ENCODE data around the gene TET1.
"Not testable (repeated sequence)": the region's sequence is repeated elsewhere in the genome, so short reads cannot be mapped to it uniquely, and the experiment has no call there.

Gene TET1

DNA sequence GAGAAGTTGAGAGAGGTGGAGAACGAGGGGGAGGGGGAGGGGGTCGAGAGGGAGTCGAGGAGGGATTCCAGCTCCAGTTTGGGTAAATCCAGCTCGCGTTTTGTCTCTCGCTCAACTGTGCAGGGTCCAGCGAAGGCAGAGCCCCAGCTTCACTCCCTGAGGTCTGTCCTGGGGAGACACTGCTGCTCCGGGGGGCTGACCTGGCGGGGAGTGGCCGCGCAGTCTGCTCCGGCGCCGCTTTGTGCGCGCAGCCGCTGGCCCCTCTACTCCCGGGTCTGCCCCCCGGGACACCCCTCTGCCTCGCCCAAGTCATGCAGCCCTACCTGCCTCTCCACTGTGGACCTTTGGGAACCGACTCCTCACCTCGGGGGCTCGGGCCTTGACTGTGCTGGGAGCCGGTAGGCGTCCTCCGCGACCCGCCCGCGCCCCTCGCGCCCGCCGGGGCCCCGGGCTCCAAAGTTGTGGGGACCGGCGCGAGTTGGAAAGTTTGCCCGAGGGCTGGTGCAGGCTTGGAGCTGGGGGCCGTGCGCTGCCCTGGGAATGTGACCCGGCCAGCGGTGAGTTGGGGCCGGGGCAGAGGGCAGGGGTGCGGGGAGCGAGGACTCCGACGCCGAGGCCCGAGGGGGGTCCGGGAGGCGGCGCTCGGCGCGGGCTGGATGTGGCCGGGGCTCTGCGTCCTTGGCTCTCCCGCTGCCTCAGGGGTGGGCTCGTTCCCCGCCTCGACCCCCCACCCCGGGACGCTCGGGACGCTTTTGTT lies at the start of gene TET1:
TSS of gene TET1 (plus strand) at position 152 of the 757 bp plus-strand sequence. CDS start 12,002 bp downstream, outside the sequence.
- DNase-seq: peak; percentile 51

DNA sequence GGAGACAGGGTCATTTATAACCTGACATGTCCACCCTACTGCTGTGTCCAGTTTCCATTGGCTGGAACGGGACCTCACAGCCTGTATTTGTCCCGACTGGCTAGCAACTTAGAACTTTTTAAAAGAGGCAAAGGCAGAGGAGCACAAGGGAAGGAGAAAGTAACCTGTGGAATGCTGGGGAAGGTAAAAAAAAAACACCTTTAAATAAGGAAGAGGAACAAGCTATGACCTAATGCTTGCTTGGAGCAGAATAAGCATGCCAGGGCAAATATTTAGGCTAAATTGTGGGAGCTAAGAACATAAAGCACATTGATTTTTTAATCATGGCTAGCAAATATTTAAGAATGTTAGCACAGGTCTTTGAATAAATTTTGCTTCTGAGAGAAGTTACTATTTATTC lies 43.9 kb upstream of the TET1 start:
- DNase-seq: not testable (repeated sequence)

DNA sequence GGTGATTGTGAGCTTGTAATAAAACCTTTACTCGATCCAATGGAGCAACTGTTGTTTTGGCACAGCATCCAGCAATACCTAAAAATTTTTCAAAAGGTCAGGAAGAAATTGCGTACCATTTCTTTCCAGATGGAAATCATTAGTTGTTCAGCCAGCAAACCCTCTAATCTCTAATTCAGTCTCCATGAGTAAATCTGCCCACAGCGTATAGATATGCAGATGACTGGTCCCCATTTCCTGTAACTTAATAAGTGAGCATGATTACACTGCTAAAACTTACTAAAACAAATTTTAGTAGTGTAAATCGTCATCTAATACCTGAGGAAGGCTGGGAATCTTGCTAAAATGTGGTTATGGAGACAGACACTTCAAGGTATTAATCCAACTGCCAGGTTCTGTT lies 43.4 kb upstream of the TET1 start:
- DNase-seq: peak; percentile 12

DNA sequence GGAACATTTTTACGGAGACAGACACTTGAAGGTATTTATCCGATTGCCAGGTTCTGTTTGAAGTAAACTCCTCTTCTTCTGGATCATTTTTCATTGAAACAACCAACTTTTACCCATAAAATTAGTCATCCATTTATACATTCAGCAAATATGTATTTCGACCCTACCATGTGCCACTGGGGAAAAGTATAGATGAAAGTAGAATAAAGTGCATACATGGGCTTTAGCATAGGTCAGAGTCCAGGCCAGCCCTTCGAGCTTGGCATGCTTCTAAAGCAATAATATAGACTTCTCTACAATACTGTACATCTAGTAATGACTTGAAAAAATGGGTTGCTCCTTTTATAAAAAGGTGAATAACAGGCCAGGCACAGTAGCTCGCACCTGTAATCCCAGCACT lies 42.9 kb upstream of the TET1 start:
- DNase-seq: no peak

DNA sequence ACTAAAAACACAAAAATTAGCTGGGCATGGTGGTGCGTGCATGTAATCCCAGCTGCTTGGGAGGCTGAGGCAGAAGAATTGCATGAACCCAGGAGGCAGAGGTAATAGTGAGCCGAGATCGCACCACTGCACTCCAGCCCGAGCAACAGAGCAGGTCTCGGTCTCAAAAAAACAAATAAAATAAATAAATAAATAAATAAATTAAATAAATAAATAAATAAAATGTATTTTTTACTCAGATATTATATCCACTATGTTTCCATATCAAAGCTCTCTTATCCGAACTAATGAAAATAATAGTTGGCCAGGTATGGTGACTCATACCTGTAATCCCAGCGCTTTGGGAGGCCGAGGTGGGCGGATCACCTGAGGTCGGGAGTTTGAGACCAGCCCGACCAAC lies 41.5 kb upstream of the TET1 start:
- DNase-seq: not testable (repeated sequence)

DNA sequence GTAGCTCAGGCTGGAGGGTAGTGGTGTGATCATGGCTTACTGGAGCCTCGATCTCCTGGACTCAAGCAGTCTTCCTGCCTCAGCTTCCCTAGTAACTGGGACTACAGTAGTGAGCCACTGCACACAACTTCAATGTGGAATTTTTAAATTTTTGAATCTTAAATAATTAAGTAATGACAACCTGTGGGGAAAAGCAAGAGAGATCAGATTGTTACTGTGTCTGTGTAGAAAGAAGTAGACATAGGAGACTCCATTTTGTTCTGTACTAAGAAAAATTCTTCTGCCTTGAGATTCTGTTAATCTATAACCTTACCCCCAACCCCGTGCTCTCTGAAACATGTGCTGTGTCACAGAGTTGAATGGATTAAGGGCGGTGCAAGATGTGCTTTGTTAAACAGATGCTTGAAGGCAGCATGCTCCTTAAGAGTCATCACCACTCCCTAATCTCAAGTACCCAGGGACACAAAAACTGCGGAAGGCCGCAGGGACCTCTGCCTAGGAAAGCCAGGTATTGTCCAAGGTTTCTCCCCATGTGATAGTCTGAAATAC lies 34.6 kb upstream of the TET1 start:
- DNase-seq: not testable (repeated sequence)

DNA sequence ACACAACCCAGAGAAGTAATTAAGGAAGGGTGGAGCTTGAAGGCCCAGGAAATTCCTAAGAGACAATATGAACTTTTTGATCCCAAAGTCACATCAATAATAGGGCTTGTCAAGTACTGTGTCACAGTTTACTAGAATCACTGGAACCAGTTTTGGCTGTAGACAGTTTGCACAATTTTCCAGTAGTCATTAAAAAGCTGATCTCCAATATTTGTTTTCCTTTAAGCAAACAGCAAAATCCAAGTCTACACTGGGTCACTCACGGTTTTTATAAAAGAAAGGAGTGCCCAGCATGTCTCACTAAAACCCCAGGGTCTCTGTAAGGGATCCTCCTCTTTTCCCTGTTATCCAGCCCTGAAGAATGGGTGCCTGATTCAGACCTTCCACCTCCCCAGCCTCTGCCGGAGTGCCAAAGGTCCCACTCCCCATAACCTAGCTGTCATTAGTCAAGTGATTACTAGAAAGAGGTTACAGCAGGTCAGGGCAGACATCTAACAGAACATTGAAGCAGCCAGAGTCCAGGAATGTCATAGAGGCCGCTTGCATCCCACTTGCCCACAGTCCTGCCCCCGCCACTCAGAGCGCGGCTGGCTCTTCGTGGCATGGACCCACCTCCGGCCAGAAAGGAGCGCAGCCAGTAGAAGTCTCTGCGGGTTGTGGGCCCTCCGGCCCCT lies 33.4 kb upstream of the TET1 start:
- DNase-seq: no peak

DNA sequence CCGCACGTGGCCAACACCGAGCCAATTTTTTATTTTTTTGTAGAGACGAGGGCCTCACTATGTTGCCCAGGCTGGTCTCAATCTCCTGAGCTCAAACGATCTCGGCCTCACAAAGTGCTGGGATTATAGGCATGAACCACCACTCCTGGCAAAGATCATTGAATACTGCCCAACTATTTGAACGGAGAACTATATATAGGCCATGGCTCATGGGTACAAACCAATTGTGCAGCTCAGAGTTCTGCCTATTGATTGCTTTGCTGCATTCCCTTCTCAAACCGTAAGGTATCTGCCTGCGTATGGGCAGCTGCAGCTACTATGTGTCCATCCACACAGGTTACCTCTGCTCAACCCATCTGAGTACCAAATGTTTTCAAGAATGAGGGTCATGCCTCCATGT lies 23.2 kb upstream of the TET1 start:
- DNase-seq: no peak

DNA sequence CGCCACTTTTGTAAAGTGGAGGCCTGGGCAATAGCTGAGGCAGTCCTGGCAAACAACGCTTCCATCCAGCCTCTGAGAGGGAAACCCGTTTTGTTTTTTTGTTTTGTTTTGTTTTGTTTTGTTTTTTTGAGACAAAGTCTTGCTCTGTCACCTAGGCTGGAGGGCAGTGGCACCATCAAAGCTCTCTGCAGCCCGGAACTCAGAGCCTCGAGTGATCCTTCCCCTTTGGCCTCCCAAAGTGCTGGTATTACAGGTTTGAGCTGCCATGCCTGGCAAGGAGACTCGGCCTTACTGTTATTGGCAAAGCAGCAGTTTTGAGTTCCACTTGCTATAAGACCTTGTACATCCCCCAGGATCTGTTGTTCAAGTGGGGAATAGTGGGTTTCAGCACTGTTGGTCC lies 22.3 kb upstream of the TET1 start:
- DNase-seq: no peak

DNA sequence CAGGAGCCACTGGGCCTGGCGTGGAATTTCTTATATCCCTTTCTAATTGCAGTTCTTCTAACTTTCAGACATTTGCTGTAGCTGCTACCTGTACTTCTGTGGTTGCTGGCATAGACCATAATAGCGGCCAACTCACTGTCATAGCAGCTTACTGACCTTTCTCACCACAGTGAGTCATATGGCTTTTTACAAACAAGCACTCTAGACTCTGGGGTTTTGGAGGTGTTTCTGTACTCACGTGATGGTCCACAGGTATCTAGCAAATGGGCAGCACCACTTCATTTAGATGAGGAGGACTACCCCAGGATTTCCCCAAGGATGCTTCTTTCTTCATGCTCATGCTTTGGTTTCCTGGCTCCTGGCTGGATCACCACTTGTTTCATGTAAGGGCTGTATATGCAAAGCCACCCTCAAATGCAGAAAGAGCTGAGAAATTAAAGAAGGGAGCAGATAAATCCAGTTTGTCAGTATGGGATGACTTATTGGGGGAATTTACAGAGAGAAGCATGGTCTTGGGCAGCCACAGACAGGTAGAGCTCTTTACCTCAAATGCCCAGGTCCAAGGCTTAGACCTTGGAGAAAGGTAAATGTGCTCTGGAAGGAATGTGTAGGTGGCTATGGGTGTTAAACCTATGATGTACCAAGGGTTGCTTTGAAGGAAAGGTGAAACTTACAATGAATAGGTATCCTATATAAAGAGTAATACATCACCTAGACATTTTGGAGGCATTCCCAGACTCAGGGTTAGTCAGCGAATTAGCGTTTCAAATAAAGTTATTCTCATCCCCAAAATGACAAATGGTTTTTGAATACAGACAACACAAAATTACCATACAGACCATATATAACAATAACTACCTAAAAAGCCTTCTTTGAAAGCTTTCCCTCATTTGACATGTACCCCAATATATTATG lies 16.9 kb upstream of the TET1 start:
- DNase-seq: peak; percentile 65

DNA sequence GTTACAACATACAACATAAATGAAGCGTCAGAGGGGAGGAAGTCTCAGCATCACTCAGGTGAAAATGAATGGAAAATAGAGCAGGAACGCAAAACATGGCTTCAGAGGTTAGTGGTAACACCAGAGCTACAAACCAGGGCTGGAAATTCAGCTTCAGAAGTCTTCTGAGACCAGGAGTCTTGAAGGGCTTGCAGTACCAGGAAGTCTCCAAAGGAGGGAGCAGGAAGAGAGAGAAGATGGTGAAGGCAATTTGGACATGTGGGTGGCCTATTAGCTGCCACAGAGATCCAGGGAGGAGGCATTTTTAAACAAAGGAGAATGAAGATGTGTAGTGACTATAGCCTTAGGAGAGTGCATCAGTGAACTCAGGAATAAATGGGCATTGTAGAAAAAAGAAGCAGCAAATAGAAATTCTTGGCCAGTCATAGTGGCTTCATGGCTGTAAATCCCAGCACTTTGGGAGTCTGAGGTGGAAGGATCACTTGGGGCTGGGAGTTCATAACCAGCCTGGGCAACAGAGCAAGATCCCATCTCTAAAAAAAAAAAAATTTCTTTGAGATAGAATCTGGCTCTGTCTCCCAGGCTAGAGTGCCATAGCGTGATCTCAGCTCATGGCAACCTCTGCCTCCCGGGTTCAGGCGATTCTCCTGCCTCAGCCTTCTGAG lies 9.3 kb upstream of the TET1 start:
- DNase-seq: peak; percentile 78

DNA sequence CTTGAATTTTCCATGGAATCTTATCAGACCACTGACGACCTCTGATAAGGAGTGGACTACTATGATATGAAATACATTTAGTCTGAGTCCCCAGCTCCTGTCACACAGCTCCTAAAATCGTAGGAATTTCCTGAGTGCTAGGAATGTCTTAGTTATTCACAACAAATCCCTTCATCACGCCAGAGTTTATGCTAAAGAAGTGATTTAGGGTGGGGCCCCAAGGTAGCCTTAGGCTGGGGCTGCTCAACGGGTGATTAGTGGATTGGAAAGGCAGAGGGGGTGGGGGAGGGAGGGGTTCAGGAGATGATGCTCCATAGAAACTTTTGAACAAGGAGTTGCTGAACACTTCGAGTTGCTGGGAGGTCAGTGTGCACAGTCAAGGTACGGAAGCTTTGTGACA lies 7.0 kb upstream of the TET1 start:
- no peak for DNase-seq

DNA sequence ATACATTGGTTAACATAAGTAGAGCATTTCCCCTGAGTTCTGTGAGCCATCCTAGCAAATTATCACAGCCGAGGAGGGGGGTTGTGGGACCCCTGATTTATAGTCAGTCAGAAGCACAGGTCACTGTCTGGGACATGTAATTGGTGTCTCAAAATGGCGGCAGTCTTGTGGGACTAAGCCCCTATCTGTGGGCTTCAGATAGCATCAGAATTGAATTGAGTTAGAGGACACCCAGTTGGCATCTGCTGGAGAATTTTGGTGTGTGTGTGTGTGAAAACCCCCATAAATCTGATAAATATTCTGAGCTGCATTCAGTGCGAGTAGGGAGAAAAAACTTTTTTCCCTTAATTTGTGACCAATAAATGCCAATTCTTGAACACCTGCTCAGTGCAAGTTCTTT lies 6.5 kb upstream of the TET1 start:
- DNase-seq: no peak

DNA sequence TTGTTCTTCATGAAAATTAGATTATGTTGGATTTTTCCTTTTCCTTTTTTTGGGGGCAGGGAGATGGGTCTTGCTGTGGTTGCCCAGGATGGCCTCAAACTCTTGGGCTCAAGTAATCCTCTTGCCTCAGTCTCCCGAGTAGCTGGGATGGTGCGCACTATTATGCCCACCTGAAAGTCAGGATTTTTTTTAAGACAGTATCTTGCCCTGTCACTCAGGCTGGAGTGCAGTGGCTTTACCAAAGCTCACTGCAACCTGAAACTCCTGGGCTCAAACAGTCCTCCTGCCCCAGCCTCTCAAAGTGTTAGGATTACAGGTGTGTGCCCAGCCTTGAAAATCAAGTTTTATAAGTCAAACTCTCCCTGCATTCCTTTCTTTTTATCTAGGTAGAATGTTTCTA lies 1.7 kb upstream of the TET1 start:
- DNase-seq: no peak

DNA sequence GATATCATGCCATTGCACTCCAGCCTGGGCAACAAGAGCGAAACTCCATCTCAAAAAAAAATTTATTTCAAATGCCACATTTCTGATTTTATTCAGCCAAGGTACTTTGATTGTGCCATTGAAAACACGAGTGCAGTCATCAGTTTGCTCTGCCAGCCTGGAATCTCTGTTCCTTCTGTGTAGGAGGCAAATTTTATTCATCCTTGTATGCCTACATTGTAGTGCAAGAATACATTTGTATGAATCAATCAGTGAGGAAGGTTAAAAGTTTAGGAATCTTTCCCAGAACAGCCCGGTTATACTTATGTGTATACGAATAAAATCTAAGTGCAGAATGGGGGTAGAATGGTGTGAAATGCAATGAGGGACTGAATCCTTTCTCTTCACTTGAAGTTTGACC lies 886 bp upstream of the TET1 start:
- no peak for DNase-seq

DNA sequence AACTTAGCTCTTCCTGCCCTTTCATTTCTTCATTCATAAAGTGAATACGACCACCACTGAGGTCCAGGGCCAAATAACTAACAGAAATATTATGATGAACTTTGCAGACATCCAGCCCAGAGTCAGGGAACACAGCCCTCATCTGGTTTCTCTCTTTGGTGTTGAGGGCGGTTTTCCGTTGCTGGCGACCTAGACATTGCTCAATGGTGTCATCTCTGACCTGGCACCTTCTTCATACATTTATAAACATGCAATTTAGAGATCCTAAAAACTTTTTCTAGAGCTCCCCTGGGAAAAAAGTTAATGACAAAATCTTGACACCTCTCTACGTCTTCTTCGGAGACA lies 324 bp upstream of the TET1 start:
- no peak for DNase-seq

DNA sequence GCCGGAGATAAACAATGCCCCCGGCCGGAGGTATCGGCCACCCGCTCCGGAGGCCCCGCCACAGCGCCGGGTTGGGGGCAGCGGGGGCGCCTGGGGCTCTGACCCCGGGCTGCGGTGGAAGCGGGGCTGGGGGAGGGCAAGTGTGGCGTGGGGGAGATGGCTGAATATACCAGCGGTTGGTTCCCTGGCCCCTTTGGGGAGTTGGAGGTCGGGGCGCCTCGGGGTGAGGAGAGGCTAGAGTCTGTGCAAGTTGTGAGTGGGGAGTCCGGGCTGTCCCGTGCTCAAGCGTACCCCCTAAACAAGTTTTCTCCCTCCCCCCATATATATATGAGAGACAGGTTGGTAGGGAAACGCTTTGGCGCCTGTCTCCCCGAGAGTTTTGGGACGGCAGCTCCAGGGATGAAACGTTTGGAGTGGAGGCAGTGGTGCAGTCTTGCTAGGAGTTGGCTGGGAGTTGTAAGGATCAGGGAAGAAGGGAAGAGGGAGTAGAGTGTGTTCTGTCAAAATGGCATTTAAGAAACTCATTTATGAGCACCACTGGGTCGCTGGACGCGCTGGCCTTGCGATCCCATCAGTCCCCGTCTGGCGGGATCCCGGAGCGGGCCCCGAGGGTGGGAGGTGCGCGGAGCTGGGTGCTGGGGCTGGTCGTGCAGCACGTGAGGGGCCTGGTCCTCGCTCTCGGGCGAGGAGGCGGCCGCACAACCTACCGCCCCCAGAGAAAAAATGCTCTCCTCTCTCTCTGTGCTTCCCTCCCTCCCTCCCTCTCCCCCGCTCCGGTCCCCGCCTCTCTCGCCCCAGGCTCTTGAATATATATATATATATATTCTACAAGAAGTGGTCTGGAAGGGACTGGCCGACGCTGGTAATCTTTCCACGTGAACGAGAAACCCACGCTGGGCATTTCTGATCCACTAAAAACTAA lies 1.1 kb downstream of the TET1 start:
- peak; percentile 38 for DNase-seq

DNA sequence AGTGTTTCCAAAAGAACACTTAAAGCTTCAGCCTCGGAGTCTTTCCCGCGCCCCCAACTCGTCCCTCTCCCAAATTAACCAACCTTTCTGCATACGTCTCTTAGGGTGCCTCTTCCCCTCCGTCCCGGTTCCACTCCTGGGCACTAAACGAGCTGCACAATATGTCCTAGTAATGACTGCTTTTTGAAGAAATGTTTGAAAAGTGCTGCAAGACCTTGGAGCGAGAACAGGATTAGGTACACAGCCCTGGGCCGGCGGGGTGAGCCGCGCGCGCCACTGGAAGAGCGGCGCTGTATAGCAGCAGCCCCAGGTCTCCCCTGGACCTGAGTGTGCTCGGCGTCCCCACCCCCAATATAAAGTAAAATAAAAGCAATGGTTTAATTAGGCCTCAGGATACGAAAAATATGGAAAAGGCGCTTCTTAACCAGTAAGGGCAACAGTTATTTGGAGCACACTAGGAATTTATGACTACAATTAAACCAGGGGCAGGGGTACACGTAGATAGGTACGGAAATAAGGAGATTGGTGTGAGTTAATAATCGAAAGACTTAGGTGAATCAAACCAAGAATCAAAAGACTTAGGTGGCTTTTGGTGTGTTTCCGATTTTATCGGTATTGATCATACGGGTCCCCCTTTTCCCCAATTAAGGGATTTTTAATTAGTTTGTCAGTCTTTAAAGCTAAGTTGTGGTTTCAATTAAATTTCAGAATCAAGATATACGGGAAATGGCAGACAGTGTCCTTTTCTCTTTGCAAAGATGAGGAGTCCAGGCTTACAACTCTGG lies 1.9 kb downstream of the TET1 start:
- peak; percentile 44 for DNase-seq

DNA sequence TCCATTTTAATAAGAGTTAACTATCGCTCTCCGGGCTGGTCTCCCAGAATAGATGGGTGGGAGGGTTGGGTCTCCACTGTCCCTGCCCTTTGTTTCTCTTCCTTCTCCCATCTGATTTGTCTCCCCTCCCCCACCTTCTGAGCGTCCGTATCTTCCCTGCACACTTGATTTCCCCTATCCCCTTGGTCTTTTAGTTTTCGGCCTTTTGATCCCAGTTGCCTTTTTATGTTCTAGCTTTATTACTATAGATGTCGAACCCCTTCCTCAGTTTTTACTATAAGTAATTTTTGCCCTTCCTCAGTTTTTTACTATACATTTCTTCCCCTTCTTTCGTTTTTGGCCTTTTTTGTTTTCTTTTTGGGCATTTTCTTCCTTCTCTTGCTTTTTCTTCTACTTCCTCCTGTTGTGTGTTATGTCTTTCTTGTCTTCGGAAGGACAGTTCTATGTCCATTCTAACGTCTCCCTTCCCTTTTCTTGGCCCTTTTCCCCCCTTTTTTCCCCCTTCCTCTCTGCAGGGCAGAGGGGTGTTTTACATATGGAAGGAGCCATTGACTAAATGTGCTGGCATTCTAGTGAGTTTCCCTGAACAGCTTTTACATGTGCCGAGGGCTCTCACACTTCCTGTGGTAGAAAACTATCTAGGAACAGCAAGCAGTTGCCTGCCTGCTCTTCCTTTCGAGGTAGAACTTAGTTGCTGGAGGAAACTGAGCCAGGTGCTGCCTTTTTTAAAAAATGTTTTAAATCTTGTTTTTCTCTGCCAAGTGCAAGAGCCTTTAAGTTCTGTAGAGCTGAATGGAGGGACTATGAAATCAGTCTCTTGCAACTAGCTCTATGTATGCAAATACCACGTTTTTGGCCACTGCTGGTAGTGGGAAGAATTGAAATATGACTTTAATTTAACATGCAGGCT lies 2.8 kb downstream of the TET1 start:
- peak; percentile 78 for DNase-seq

DNA sequence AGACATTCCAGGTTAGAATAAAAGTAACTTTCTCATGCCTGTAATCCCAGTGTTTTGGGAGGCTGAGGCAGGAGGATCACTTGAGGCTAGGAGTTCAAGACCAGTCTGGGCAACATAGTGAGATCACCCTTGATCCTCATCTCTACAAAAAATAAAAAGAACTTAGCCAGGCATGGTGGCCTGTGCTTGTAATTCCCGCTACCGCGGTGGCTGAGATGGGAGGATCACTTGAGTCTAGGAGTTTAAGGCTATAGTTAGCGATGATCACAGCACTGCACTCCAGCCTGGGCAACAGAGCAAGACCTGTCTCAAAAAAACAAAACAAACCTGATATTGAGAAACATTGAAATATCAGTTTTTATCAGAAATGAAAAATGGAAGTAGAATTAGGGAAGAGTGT lies 4.6 kb downstream of the TET1 start:
- no peak for DNase-seq

Measured in HCEC 1CT (cell line).